HL-60 (cell line): ENCODE results near the gene CHRD.

Experiments used
- DNase-seq, 2 experiments: peaks; one replicate each; pipeline ENCODE4 v3.0.0-alpha.2; 2010 to 2020; ENCODE audit warnings: low read depth in 1 of 2, low spot score in 1 of 2
- H3K27ac ChIP-seq: fragments of 250-450 bp; sonication (Bioruptor Pico); replicated peaks from 2 replicates; pipeline ENCODE4 v1.5.1; 2020; ENCODE audit warnings: mild to moderate bottlenecking, moderate library complexity
- H3K27me3 ChIP-seq: fragments of 250-450 bp; sonication (Bioruptor Pico); 2 replicates; pipeline ENCODE4 v1.5.1; 2021; ENCODE audit warnings: mild to moderate bottlenecking, moderate library complexity; ENCODE audit not compliant: insufficient read depth, poor library complexity, severe bottlenecking
- H3K4me3 ChIP-seq: replicated peaks from 2 replicates; pipeline ENCODE4 v1.5.1; 2011; ENCODE audit warnings: mild to moderate bottlenecking, control low read depth, low read length; ENCODE audit not compliant: insufficient read depth
- GABPA ChIP-seq: IDR thresholded peaks from 2 replicates; pipeline ENCODE4 v1.6.1; 2012; ENCODE audit warnings: low read depth
- POLR2AphosphoS5 ChIP-seq: IDR thresholded peaks from 2 replicates; pipeline ENCODE4 v1.6.1; 2012; ENCODE audit warnings: low read depth
- SPI1 ChIP-seq: IDR thresholded peaks from 2 replicates; pipeline ENCODE4 v1.6.1; 2012; ENCODE audit warnings: low read depth, mild to moderate bottlenecking, borderline replicate concordance
- TF ChIP-seq, protein P1 (sequence below): IDR thresholded peaks from one replicate; pipeline ENCODE4 v1.5.1; 2011; ENCODE audit warnings: low read length, control low read depth, inconsistent platforms; ENCODE audit not compliant: insufficient read depth
- TF ChIP-seq, protein P2 (sequence below): IDR thresholded peaks from 2 replicates; pipeline ENCODE4 v1.6.1; 2012; ENCODE audit warnings: low read depth; ENCODE audit not compliant: insufficient replicate concordance

CHRD gene

GRCh38 chr3:184409331-184409926 is 29.6 kb downstream of the CHRD start:
- TF ChIP-seq GABPA (no peak), SPI1 (no peak), POLR2AphosphoS5 (no peak)
- TF ChIP-seq, protein P1, sequence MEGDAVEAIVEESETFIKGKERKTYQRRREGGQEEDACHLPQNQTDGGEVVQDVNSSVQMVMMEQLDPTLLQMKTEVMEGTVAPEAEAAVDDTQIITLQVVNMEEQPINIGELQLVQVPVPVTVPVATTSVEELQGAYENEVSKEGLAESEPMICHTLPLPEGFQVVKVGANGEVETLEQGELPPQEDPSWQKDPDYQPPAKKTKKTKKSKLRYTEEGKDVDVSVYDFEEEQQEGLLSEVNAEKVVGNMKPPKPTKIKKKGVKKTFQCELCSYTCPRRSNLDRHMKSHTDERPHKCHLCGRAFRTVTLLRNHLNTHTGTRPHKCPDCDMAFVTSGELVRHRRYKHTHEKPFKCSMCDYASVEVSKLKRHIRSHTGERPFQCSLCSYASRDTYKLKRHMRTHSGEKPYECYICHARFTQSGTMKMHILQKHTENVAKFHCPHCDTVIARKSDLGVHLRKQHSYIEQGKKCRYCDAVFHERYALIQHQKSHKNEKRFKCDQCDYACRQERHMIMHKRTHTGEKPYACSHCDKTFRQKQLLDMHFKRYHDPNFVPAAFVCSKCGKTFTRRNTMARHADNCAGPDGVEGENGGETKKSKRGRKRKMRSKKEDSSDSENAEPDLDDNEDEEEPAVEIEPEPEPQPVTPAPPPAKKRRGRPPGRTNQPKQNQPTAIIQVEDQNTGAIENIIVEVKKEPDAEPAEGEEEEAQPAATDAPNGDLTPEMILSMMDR = no peak
- TF ChIP-seq, protein P2, sequence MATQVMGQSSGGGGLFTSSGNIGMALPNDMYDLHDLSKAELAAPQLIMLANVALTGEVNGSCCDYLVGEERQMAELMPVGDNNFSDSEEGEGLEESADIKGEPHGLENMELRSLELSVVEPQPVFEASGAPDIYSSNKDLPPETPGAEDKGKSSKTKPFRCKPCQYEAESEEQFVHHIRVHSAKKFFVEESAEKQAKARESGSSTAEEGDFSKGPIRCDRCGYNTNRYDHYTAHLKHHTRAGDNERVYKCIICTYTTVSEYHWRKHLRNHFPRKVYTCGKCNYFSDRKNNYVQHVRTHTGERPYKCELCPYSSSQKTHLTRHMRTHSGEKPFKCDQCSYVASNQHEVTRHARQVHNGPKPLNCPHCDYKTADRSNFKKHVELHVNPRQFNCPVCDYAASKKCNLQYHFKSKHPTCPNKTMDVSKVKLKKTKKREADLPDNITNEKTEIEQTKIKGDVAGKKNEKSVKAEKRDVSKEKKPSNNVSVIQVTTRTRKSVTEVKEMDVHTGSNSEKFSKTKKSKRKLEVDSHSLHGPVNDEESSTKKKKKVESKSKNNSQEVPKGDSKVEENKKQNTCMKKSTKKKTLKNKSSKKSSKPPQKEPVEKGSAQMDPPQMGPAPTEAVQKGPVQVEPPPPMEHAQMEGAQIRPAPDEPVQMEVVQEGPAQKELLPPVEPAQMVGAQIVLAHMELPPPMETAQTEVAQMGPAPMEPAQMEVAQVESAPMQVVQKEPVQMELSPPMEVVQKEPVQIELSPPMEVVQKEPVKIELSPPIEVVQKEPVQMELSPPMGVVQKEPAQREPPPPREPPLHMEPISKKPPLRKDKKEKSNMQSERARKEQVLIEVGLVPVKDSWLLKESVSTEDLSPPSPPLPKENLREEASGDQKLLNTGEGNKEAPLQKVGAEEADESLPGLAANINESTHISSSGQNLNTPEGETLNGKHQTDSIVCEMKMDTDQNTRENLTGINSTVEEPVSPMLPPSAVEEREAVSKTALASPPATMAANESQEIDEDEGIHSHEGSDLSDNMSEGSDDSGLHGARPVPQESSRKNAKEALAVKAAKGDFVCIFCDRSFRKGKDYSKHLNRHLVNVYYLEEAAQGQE = no peak
- DNase-seq = no peak
- Histone ChIP-seq H3K4me3 (no peak overlapping the region), H3K27me3 (peaks cover 3% of the 10 kb centered on the region), H3K27ac (no peak overlapping the region)

GRCh38 chr3:184409946-184410500 is 30.2 kb downstream of the CHRD start:
- TF ChIP-seq SPI1 = no peak
- TF ChIP-seq, protein P2 = no peak
- no peak for TF ChIP-seq GABPA
- no peak for TF ChIP-seq POLR2AphosphoS5
- TF ChIP-seq, protein P1 = no peak
- Histone ChIP-seq H3K27ac (no peak overlapping the region), H3K27me3 (peaks cover 3% of the 10 kb centered on the region), H3K4me3 (no peak overlapping the region)
- no peak for DNase-seq

DNA sequence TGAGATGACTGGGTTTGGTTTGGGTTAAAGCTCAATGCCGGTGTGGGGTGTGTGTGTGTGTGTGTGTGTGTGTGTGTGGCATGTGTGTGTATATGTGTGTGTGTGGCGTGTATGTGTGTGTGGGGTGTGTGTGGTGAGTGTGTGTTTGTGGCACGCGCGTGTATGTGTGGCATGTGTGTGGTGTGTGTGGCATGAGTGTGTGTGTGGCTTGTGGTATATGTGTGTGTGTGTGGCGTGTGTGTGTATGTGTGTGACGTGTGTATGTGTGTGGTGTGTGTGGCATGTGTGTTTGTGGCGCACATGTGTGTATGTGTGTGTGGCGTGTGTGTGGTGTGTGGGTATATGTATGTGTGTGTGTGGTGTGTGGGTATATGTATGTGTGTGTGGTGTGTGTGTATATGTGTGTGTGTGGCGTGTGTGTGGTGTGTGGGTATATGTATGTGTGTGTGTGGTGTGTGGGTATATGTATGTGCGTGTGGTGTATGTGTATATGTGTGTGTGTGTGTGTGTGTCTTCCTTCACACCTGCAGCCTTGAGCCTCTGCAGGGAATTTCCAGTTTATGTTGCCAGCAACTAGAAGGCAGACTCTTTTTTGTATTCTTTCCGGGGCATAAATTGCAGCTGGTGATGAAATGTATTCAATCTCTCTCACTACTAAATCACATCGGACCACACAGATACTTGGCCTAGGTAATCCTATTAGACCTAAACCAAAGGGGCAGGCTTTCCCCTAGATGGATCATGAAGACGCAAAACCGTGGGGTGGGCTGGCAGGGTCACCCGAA is 34.8 kb downstream of the CHRD start:
- TF ChIP-seq, protein P1 = no peak
- TF ChIP-seq SPI1 (no peak), POLR2AphosphoS5 (no peak), GABPA (no peak)
- TF ChIP-seq, protein P2 = no peak
- no peak for DNase-seq
- Histone ChIP-seq H3K4me3 (no peak overlapping the region), H3K27ac (no peak overlapping the region), H3K27me3 (no peaks in the 10 kb centered on the region)
